HEK293 (cell line): ENCODE results near the gene TMEM121.

Experiments
- GLIS1 ChIP-seq: fragments of 450-650 bp; formaldehyde crosslinking; IDR thresholded peaks from 2 replicates; pipeline ENCODE4 v1.5.1; 2016; ENCODE audit warnings: missing biosample characterization, missing genetic modification characterization
- KLF17 ChIP-seq: fragments of 450-650 bp; formaldehyde crosslinking; IDR thresholded peaks from 2 replicates; pipeline ENCODE4 v1.5.1; 2016; ENCODE audit warnings: missing biosample characterization, missing genetic modification characterization
- KLF8 ChIP-seq: fragments of 450-650 bp; formaldehyde crosslinking; IDR thresholded peaks from 2 replicates; pipeline ENCODE4 v1.5.1; 2016; ENCODE audit warnings: missing biosample characterization, missing genetic modification characterization
- REST ChIP-seq: fragments of 450-650 bp; formaldehyde crosslinking; IDR thresholded peaks from 2 replicates; pipeline ENCODE4 v1.5.1; 2016; ENCODE audit warnings: missing biosample characterization, missing genetic modification characterization
- SETDB1 ChIP-seq: IDR thresholded peaks from one replicate; pipeline ENCODE4 v1.6.1; 2017; ENCODE audit warnings: mild to moderate bottlenecking, low read length, moderate library complexity, mixed read lengths; ENCODE audit not compliant: insufficient read length
- SP2 ChIP-seq: fragments of 450-650 bp; formaldehyde crosslinking; IDR thresholded peaks from 2 replicates; pipeline ENCODE4 v1.5.1; 2016; ENCODE audit warnings: missing biosample characterization, missing genetic modification characterization
- SP7 ChIP-seq: fragments of 450-650 bp; formaldehyde crosslinking; IDR thresholded peaks from 2 replicates; pipeline ENCODE4 v1.5.1; 2016; ENCODE audit warnings: missing biosample characterization, missing genetic modification characterization
- ZBTB1 ChIP-seq: fragments of 450-650 bp; formaldehyde crosslinking; IDR thresholded peaks from 2 replicates; pipeline ENCODE4 v1.5.1; 2016; ENCODE audit warnings: missing biosample characterization, missing genetic modification characterization
- ZBTB17 ChIP-seq: fragments of 450-650 bp; formaldehyde crosslinking; IDR thresholded peaks from 2 replicates; pipeline ENCODE4 v1.5.1; 2016; ENCODE audit warnings: missing biosample characterization, missing genetic modification characterization
- ZBTB7A ChIP-seq: fragments of 450-650 bp; formaldehyde crosslinking; IDR thresholded peaks from 2 replicates; pipeline ENCODE4 v1.5.1; 2016; ENCODE audit warnings: low read depth, missing biosample characterization, missing genetic modification characterization
- ZEB2 ChIP-seq: fragments of 450-650 bp; formaldehyde crosslinking; IDR thresholded peaks from 2 replicates; pipeline ENCODE4 v1.5.1; 2016; ENCODE audit warnings: missing biosample characterization, missing genetic modification characterization
- ZIC2 ChIP-seq: fragments of 450-650 bp; formaldehyde crosslinking; IDR thresholded peaks from 2 replicates; pipeline ENCODE4 v1.5.1; 2016; ENCODE audit warnings: missing biosample characterization, missing genetic modification characterization
- ZNF2 ChIP-seq: fragments of 450-650 bp; formaldehyde crosslinking; IDR thresholded peaks from 2 replicates; pipeline ENCODE4 v1.5.1; 2016; ENCODE audit warnings: missing biosample characterization, missing genetic modification characterization
- ZNF501 ChIP-seq: fragments of 450-650 bp; formaldehyde crosslinking; IDR thresholded peaks from 2 replicates; pipeline ENCODE4 v1.5.1; 2016; ENCODE audit warnings: missing biosample characterization, missing genetic modification characterization
- ZNF549 ChIP-seq: fragments of 450-650 bp; IDR thresholded peaks from 2 replicates; pipeline ENCODE4 v1.5.1; 2018; ENCODE audit warnings: missing biosample characterization, missing genetic modification characterization, mild to moderate bottlenecking, inconsistent platforms, moderate library complexity
- ZNF561 ChIP-seq: fragments of 450-650 bp; IDR thresholded peaks from 2 replicates; pipeline ENCODE4 v1.5.1; 2018; ENCODE audit warnings: missing biosample characterization, missing genetic modification characterization, borderline replicate concordance
- ZNF701 ChIP-seq: fragments of 450-650 bp; formaldehyde crosslinking; IDR thresholded peaks from 2 replicates; pipeline ENCODE4 v1.5.1; 2016; ENCODE audit warnings: missing biosample characterization, missing genetic modification characterization
- ZNF76 ChIP-seq: fragments of 450-650 bp; formaldehyde crosslinking; IDR thresholded peaks from 2 replicates; pipeline ENCODE4; 2016; ENCODE audit warnings: low read depth, missing biosample characterization, missing genetic modification characterization, borderline replicate concordance
- ZNF843 ChIP-seq: fragments of 450-650 bp; formaldehyde crosslinking; IDR thresholded peaks from 2 replicates; pipeline ENCODE4 v1.5.1; 2016; ENCODE audit warnings: missing biosample characterization, missing genetic modification characterization
- ZSCAN16 ChIP-seq: fragments of 450-650 bp; formaldehyde crosslinking; IDR thresholded peaks from 2 replicates; pipeline ENCODE4 v1.5.1; 2016; ENCODE audit warnings: missing biosample characterization, missing genetic modification characterization
- ZSCAN30 ChIP-seq: fragments of 450-650 bp; IDR thresholded peaks from 2 replicates; pipeline ENCODE4 v1.5.1; 2018; ENCODE audit warnings: missing biosample characterization, mild to moderate bottlenecking, missing genetic modification characterization, moderate library complexity
- ZXDB ChIP-seq: fragments of 450-650 bp; formaldehyde crosslinking; IDR thresholded peaks from 2 replicates; pipeline ENCODE4 v1.5.1; 2016; ENCODE audit warnings: missing biosample characterization, missing genetic modification characterization
- TF ChIP-seq, protein P1 (sequence below): fragments of 450-650 bp; formaldehyde crosslinking; IDR thresholded peaks from 2 replicates; pipeline ENCODE4 v1.5.1; 2016; ENCODE audit warnings: missing biosample characterization, missing genetic modification characterization
- TF ChIP-seq, protein P2 (sequence below): fragments of 450-650 bp; formaldehyde crosslinking; IDR thresholded peaks from 2 replicates; pipeline ENCODE4 v1.5.1; 2016; ENCODE audit warnings: missing biosample characterization, missing genetic modification characterization
- TF ChIP-seq, protein P3 (sequence below): fragments of 450-650 bp; formaldehyde crosslinking; IDR thresholded peaks from 2 replicates; pipeline ENCODE4 v1.5.1; 2016; ENCODE audit warnings: missing biosample characterization, missing genetic modification characterization
- TF ChIP-seq, protein P4 (sequence below): fragments of 450-650 bp; formaldehyde crosslinking; conservative IDR thresholded peaks from 2 replicates; pipeline ENCODE4 v1.5.1; 2016; ENCODE audit warnings: low read depth, missing biosample characterization, missing genetic modification characterization

The TMEM121 gene

DNA sequence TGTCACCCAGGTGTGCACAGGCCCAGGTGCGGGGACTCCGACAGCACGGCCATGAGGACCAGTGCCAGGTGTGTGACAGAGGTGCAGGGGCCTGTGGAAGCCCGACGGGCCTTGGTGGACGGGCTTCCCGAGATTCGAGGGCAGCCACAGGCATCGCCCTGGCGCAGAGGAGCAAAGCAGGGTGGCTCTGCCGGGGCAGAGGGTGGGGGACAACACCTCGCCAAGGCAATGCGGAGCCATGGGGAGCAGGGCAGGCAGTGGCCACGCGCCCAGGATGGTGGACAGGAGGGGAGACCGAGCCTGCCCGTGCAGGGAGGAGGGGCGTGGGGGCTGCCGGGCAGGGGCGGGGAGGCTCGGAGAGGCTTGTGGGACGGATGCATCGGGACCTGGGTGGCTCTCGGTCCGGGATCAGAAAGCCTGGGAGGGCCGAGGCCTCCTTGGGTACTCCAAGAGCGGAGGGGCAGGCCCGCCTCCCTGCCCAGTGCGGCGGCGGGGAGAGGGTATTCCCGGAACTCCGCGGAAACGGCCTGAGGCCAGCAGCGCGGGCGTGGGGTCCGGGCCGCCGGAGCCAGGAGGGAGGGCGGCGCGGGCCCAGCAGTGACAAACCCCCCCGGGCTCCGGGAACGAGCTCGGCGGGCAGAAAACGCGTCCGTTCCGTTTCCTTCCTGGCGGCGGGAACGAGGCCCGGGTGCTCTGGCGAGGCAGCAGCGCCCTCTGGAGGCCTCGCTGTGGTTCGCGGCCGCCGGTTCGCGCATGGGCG, 1.6 kb downstream of the TMEM121 start (continued):
- no peak; the same call in 1 of the 2 replicates for TF ChIP-seq KLF17
- 0 out of 2 replicates have a peak, but pooled peaks have one; percentile 8 for TF ChIP-seq ZBTB1 (tag by site-specific recombination)
- TF ChIP-seq SETDB1 = no peak
- peak; percentile 83 for TF ChIP-seq GLIS1 (tag by site-specific recombination)
- TF ChIP-seq ZNF701 (tag by site-specific recombination) = no peak
- TF ChIP-seq ZSCAN30 (tag by site-specific recombination) = peak; percentile 97
- TF ChIP-seq, protein P1, sequence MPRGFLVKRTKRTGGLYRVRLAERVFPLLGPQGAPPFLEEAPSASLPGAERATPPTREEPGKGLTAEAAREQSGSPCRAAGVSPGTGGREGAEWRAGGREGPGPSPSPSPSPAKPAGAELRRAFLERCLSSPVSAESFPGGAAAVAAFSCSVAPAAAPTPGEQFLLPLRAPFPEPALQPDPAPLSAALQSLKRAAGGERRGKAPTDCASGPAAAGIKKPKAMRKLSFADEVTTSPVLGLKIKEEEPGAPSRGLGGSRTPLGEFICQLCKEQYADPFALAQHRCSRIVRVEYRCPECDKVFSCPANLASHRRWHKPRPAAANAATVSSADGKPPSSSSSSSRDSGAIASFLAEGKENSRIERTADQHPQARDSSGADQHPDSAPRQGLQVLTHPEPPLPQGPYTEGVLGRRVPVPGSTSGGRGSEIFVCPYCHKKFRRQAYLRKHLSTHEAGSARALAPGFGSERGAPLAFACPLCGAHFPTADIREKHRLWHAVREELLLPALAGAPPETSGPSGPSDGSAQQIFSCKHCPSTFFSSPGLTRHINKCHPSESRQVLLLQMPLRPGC (tag by site-specific recombination) = no peak; the same call in 1 of the 2 replicates
- TF ChIP-seq ZIC2 (tag by site-specific recombination) = peak; percentile 29; the same call in 1 of the 2 replicates
- TF ChIP-seq ZBTB7A (tag by site-specific recombination) = peak; percentile 22; the same call in 1 of the 2 replicates
- no peak for TF ChIP-seq ZNF549 (tag by site-specific recombination)
- TF ChIP-seq SP7 = peak; percentile 72; the same call in 1 of the 2 replicates
- peak; percentile 61 for TF ChIP-seq SP2 (tag by site-specific recombination)
- TF ChIP-seq, protein P2, sequence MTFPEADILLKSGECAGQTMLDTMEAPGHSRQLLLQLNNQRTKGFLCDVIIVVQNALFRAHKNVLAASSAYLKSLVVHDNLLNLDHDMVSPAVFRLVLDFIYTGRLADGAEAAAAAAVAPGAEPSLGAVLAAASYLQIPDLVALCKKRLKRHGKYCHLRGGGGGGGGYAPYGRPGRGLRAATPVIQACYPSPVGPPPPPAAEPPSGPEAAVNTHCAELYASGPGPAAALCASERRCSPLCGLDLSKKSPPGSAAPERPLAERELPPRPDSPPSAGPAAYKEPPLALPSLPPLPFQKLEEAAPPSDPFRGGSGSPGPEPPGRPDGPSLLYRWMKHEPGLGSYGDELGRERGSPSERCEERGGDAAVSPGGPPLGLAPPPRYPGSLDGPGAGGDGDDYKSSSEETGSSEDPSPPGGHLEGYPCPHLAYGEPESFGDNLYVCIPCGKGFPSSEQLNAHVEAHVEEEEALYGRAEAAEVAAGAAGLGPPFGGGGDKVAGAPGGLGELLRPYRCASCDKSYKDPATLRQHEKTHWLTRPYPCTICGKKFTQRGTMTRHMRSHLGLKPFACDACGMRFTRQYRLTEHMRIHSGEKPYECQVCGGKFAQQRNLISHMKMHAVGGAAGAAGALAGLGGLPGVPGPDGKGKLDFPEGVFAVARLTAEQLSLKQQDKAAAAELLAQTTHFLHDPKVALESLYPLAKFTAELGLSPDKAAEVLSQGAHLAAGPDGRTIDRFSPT (tag by site-specific recombination) = peak; percentile 32
- TF ChIP-seq ZXDB = peak; percentile 64; the same call in 1 of the 2 replicates
- 0 out of 2 replicates have a peak, but pooled peaks have one; percentile 73 for TF ChIP-seq ZNF501 (tag by site-specific recombination)
- TF ChIP-seq REST (tag by site-specific recombination) = 0 out of 2 replicates have a peak, but pooled peaks have one; percentile 15
- 0 out of 2 replicates have a peak, but pooled peaks have one; percentile 42 for TF ChIP-seq ZSCAN16
- TF ChIP-seq ZNF76 (tag by site-specific recombination) = peak; percentile 92
- TF ChIP-seq, protein P3, sequence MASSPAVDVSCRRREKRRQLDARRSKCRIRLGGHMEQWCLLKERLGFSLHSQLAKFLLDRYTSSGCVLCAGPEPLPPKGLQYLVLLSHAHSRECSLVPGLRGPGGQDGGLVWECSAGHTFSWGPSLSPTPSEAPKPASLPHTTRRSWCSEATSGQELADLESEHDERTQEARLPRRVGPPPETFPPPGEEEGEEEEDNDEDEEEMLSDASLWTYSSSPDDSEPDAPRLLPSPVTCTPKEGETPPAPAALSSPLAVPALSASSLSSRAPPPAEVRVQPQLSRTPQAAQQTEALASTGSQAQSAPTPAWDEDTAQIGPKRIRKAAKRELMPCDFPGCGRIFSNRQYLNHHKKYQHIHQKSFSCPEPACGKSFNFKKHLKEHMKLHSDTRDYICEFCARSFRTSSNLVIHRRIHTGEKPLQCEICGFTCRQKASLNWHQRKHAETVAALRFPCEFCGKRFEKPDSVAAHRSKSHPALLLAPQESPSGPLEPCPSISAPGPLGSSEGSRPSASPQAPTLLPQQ (tag by site-specific recombination) = peak; percentile 72; the same call in 1 of the 2 replicates
- peak; percentile 84 for TF ChIP-seq ZBTB17 (tag by site-specific recombination)
- peak; percentile 80 for TF ChIP-seq KLF8
- peak; percentile 34 for TF ChIP-seq ZNF2
- peak; percentile 52; the same call in 1 of the 2 replicates for TF ChIP-seq ZNF843
- TF ChIP-seq ZEB2 (tag by site-specific recombination) = peak; percentile 93
- TF ChIP-seq, protein P4, sequence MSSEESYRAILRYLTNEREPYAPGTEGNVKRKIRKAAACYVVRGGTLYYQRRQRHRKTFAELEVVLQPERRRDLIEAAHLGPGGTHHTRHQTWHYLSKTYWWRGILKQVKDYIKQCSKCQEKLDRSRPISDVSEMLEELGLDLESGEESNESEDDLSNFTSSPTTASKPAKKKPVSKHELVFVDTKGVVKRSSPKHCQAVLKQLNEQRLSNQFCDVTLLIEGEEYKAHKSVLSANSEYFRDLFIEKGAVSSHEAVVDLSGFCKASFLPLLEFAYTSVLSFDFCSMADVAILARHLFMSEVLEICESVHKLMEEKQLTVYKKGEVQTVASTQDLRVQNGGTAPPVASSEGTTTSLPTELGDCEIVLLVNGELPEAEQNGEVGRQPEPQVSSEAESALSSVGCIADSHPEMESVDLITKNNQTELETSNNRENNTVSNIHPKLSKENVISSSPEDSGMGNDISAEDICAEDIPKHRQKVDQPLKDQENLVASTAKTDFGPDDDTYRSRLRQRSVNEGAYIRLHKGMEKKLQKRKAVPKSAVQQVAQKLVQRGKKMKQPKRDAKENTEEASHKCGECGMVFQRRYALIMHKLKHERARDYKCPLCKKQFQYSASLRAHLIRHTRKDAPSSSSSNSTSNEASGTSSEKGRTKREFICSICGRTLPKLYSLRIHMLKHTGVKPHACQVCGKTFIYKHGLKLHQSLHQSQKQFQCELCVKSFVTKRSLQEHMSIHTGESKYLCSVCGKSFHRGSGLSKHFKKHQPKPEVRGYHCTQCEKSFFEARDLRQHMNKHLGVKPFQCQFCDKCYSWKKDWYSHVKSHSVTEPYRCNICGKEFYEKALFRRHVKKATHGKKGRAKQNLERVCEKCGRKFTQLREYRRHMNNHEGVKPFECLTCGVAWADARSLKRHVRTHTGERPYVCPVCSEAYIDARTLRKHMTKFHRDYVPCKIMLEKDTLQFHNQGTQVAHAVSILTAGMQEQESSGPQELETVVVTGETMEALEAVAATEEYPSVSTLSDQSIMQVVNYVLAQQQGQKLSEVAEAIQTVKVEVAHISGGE (tag by site-specific recombination) = peak; percentile 92
- peak; percentile 76; the same call in 1 of the 2 replicates for TF ChIP-seq ZNF561 (tag by site-specific recombination)
